Endometrium (tissue), 2 donors: ENCODE data around the gene UNC80.

Source experiments
- FAIRE-seq: peaks from 2 replicates; lab custom pipeline; 2012; peaks lifted over from hg19 to GRCh38; lab: Jason Lieb, UNC
- donor health status: control.
- donor health status: control.

Gene UNC80

GRCh38 chr2:210022824-210023223, 251.2 kb downstream of the UNC80 start:
- FAIRE-seq: no peak

GRCh38 chr2:210027608-210028007, 256.0 kb downstream of the UNC80 start:
- FAIRE-seq: no peak

DNA sequence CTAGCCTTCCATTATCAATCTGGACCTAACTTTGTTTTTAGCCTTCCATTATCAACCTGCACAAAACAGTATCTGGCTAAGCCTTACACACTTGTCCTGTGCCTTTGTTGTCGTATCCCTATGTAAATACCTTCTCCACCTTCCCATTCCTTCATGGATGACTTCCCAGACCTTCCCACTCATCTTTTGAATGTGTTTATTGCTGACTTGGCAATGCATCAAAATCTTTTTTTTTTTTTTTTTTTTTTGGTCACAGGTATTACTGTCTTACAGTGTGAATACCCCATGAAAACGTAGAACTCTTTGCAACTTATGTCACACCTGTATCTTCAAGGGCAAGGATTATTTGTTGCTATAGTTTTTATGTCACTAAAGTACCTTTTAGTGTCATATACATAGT, 256.5 kb downstream of the UNC80 start:
- no peak for FAIRE-seq

DNA sequence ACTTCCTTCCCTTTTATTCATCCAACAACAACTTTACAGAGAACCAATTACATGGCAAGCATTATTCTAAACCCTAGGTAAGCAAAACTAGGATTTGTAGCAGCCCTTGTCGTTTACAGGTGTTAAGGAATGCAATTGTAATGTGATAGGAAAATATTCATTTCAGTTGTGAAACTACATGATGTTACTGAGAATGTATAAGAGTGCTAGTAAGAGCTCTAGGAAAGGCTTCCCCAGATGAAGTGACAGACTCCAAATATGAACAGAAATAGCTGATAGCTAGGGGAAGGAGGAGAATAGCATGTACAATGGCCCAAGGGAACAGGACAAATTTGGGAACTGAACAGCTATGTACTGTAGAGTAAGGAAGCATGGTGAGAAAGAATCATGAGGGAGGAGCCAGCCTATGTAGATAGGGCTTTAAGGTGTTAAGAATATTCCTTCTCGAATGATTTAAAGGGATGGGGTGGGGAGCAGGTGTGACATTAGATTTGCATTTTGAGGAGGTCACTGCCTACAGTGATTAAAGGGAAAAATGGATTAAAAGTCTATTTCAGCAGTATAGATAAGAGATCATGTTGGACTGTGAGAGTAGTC, 262.6 kb downstream of the UNC80 start:
- FAIRE-seq: no peak

DNA sequence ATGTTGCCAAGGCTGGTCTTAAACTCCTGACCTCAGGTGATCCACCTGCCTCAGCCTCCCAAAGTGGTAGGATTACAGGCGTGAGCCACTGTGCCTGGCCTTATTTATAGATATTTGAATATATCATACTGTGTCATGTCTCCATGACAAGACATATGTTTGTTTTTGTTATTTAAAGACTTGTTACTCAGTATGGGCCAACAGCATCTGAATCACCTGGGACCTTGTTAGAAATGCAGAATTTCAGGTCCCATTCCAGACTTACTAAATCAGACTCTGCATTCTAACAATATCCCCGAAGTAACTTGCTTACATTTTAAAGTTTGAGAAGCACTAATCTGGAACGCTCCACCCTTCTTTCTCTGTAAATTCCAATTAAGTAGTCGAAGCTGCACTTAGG, 264.0 kb downstream of the UNC80 start:
- FAIRE-seq: no peak

DNA sequence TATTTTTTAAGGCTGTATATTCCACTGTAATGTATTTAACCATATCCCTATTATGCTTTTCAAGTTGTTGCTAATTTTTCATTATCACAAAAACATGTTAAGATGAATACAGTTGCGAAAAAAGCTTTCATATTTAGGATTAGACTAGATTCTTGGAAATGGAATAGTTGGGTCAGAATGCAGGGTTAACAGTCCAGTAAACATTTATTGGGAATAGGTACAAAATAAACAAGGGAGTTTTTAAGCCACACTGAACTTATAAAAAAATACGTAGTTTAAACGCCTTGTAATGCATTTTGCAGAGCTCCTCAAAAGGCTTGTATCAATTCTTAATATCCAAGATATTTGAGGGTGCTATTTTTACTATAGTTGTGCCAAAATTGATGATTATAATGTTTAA, 266.4 kb downstream of the UNC80 start:
- no peak for FAIRE-seq

DNA sequence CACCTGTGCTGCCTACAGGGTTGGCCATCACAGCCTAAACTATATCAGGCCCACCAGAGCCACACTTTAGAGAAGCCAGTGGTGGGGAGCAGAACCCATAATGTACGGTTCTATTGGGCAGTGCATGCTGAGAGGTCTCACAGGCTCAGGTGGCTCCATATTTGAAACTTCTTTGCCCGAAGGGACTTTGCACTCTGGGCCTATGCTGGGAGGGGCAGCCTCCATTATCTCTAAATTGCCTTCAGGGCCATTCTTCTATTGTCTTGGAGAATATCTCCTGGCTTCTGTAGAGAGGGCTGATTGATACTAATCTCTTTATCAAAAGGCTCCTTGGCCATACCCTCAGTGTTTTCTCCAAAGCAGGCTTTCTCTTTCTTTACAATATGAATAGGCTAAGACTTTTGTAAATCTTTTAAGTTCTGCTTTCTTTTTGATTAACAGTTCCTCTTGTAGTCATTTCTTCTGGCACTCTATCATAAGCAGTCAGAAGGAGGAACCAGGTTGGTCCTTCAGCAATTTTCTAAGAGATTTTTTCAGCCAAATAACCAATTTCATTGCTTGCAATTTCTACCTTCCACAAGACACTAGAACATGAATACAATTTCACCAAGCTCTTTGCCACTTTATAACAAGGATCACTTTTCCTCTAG, 275.3 kb downstream of the UNC80 start:
- no peak for FAIRE-seq
